HCT116 (cell line): ENCODE measurements around the gene DEFB126. TPM values are rescaled to one million over a fixed set of nuclear protein-coding genes. Genes with fewer than 3 reads are reported as not detected.

ENCODE experiments used
- EGR1 ChIP-seq: IDR thresholded peaks from 2 replicates; pipeline ENCODE4 v1.6.1; 2012; ENCODE audit warnings: low read depth
- ELF1 ChIP-seq: IDR thresholded peaks from 2 replicates; pipeline ENCODE4 v1.6.1; 2012; ENCODE audit warnings: low read depth, borderline replicate concordance
- JUND ChIP-seq: IDR thresholded peaks from 2 replicates; pipeline ENCODE4 v1.6.1; 2012
- YY1 ChIP-seq: IDR thresholded peaks from 2 replicates; pipeline ENCODE4 v1.6.1; 2011; ENCODE audit warnings: low read length, low read depth, moderate library complexity, mild to moderate bottlenecking; ENCODE audit not compliant: insufficient replicate concordance; ENCODE audit errors: extremely low read depth
- total RNA-seq: library from RNA; stranded (reverse); gene quantifications from one replicate; pipeline ENCODE4 v1.2.1, GENCODE V29; 2021; ENCODE audit not compliant: unreplicated experiment
- TF ChIP-seq, protein P1 (sequence below), 3 experiments: fragments of 200-600 bp in 1 of 3; sonication (generic) in 1 of 3; IDR thresholded peaks in 2 of 3; conservative IDR thresholded peaks in 1 of 3; 2 replicates each; pipeline ENCODE4 v1.5.1; 2012 to 2017; ENCODE audit warnings: low read depth in 2 of 3, low read length in 2 of 3, antibody characterized with exemption in 1 of 3, borderline replicate concordance in 1 of 3, control low read depth in 1 of 3, mild to moderate bottlenecking in 1 of 3, mixed read lengths in 1 of 3, mixed run types in 1 of 3, moderate library complexity in 1 of 3; ENCODE audit not compliant: insufficient read depth in 1 of 3
- TF ChIP-seq, protein P2 (sequence below): IDR thresholded peaks from 2 replicates; pipeline ENCODE4 v1.6.1; 2011; ENCODE audit warnings: mild to moderate bottlenecking, low read length, moderate library complexity; ENCODE audit not compliant: insufficient replicate concordance; ENCODE audit errors: extremely low read depth

The DEFB126 gene
- total RNA-seq, 1 experiment from 2014 or later: not detected

DNA sequence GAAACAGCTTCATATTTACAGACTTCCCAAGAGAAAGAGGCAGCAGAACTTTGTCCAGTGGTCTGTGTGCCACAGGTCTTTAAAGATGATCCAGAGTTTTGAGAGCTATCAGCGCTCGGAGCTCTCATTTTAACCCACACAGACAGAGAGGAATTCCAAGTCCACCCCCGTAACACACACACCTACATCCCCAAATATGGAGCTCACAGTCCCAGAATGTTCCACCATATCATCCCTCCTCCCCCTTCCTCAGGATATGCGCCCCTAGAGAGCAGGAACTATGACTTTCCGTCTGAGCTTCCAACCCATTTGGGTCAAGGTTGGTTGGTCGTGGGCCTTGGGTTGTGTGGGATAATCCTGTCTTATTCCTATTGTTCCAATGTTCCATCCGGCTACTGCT, 47.2 kb downstream of the DEFB126 start, which contains the start of gene DEFB128 (continued):
- TF ChIP-seq, protein P1, sequence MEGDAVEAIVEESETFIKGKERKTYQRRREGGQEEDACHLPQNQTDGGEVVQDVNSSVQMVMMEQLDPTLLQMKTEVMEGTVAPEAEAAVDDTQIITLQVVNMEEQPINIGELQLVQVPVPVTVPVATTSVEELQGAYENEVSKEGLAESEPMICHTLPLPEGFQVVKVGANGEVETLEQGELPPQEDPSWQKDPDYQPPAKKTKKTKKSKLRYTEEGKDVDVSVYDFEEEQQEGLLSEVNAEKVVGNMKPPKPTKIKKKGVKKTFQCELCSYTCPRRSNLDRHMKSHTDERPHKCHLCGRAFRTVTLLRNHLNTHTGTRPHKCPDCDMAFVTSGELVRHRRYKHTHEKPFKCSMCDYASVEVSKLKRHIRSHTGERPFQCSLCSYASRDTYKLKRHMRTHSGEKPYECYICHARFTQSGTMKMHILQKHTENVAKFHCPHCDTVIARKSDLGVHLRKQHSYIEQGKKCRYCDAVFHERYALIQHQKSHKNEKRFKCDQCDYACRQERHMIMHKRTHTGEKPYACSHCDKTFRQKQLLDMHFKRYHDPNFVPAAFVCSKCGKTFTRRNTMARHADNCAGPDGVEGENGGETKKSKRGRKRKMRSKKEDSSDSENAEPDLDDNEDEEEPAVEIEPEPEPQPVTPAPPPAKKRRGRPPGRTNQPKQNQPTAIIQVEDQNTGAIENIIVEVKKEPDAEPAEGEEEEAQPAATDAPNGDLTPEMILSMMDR (IDR thresholded peaks at IDR 0.05 in 2 of 3, conservative IDR thresholded peaks at IDR 0.05 in 1 of 3; ENCODE audit: borderline replicate concordance in 1 of 3, insufficient read depth in 1 of 3, low read depth in 2 of 3, low read length in 2 of 3): no peak
- TF ChIP-seq, protein P2, sequence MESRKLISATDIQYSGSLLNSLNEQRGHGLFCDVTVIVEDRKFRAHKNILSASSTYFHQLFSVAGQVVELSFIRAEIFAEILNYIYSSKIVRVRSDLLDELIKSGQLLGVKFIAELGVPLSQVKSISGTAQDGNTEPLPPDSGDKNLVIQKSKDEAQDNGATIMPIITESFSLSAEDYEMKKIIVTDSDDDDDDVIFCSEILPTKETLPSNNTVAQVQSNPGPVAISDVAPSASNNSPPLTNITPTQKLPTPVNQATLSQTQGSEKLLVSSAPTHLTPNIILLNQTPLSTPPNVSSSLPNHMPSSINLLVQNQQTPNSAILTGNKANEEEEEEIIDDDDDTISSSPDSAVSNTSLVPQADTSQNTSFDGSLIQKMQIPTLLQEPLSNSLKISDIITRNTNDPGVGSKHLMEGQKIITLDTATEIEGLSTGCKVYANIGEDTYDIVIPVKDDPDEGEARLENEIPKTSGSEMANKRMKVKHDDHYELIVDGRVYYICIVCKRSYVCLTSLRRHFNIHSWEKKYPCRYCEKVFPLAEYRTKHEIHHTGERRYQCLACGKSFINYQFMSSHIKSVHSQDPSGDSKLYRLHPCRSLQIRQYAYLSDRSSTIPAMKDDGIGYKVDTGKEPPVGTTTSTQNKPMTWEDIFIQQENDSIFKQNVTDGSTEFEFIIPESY: no peak
- TF ChIP-seq YY1 (no peak), JUND (no peak), EGR1 (no peak), ELF1 (no peak)

Other genes with a start within 250 kb of the DEFB126 start
- gene DEFB125, start 54.9 kb upstream of the DEFB126 start, total RNA-seq: not detected
- not detected for gene DEFB127, start 14.9 kb downstream of the DEFB126 start, total RNA-seq
- gene DEFB128, start 47.1 kb downstream of the DEFB126 start, total RNA-seq: not detected
- not detected for gene DEFB129, start 84.7 kb downstream of the DEFB126 start, total RNA-seq
- gene DEFB132, start 115.1 kb downstream of the DEFB126 start, total RNA-seq: not detected
- gene C20orf96, start 148.2 kb downstream of the DEFB126 start, total RNA-seq: 22.1 TPM
- gene ZCCHC3, start 155.0 kb downstream of the DEFB126 start, total RNA-seq: 19.3 TPM
- 40.4 TPM for gene SOX12, start 183.0 kb downstream of the DEFB126 start, total RNA-seq
- gene NRSN2, start 204.5 kb downstream of the DEFB126 start, total RNA-seq: 1.9 TPM
- 113 TPM for gene TRIB3, start 238.2 kb downstream of the DEFB126 start, total RNA-seq